ACC112 (cell line): Measurements from ENCODE around the gene WBP2.

Experiments used
- H2AFZ ChIP-seq: fragments of 200-600 bp; sonication (generic); one replicate; pipeline ENCODE4 v1.6.0; 2017; ENCODE audit warnings: antibody characterized with exemption, low read length; ENCODE audit not compliant: unreplicated experiment
- H3K27ac ChIP-seq: fragments of 200-600 bp; sonication (generic); 2 replicates; pipeline ENCODE4 v1.5.1; 2014; ENCODE audit warnings: low read depth, mild to moderate bottlenecking, antibody characterized with exemption, low read length, moderate library complexity
- H3K27me3 ChIP-seq: fragments of 200-600 bp; sonication (generic); 2 replicates; pipeline ENCODE4 v1.6.1; 2014; ENCODE audit warnings: mild to moderate bottlenecking, antibody characterized with exemption, low read length, moderate library complexity, mixed read lengths; ENCODE audit not compliant: insufficient read depth
- H3K36me3 ChIP-seq: fragments of 200-600 bp; sonication (generic); 2 replicates; pipeline ENCODE4 v1.6.1; 2016; ENCODE audit warnings: mild to moderate bottlenecking, antibody characterized with exemption, low read length, moderate library complexity, mixed read lengths; ENCODE audit not compliant: insufficient read depth
- H3K4me1 ChIP-seq: fragments of 200-600 bp; sonication (generic); one replicate; pipeline ENCODE4 v1.6.1; 2016; ENCODE audit warnings: low read length, mixed read lengths; ENCODE audit not compliant: insufficient read depth, unreplicated experiment, control insufficient read depth
- H3K4me3 ChIP-seq: fragments of 200-600 bp; sonication (generic); 2 replicates; pipeline ENCODE4 v1.5.1; 2014; ENCODE audit warnings: mild to moderate bottlenecking, low read depth, low read length
- H3K79me2 ChIP-seq: fragments of 200-600 bp; sonication (generic); one replicate; pipeline ENCODE4 v1.6.0; 2016; ENCODE audit warnings: low read length; ENCODE audit not compliant: control insufficient read depth, unreplicated experiment, insufficient read depth

WBP2 gene

DNA sequence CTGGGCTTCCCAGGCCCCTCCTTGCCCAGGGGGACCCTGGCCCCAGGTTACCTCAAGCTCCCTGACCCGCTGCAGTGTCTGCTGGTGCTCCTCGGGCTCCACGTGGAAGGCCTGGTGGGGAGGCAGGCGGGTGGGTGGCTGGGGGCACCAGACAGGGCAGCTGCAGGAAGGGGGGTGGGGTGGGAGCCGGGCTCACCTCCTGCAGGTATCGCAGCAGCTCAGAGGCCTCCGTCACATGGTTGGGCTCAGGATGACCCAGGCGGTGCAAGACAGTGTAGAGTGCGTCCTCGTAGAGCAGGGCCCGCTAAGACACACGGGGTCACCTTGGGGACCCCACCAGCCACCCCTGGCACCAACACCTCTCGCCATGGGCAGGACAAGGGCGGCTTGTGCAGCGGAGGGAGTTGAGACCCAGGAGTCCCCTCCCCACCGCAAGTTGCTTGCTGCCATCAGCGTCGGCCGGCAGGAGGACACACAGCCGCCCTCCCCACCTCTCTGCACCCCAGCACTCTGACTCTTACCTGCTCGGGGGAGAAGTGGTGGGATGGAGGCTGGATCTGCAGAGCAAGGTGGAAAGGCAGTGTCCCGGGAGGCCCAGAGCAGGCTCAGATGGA is 12.1 kb downstream of the WBP2 start:
- Histone ChIP-seq H3K27me3 (no peaks in the 10 kb centered on the region), H3K4me3 (no peak overlapping the region), H3K4me1 (peaks cover 16% of the 10 kb centered on the region), H3K79me2 (no peaks in the 10 kb centered on the region), H2AFZ (no peak overlapping the region), H3K27ac (no peak overlapping the region), H3K36me3 (no peaks in the 10 kb centered on the region; the same call in 1 of the 2 replicates)

DNA sequence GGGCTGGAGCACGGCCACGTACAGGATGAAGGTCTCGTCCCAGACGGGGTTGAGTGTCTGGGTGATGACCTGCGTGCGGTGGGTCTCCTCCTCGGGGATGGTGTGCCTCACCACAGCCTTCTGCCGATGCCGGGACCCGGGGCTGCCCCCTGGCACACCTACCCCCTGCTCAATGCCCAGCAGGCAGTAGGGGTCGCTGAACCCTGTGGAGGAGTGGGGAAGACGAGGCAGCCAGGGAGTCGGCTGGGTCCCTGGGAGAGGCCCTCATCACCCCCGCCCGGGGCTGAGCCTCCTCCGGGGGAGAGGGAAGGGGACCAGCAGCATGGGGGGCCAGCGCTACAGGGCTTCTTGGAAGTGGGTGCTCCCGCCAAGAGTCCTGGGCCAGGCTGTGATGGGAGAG is 12.7 kb downstream of the WBP2 start:
- Histone ChIP-seq H3K4me3 (no peak overlapping the region), H3K27ac (no peak overlapping the region), H3K27me3 (no peaks in the 10 kb centered on the region), H2AFZ (no peak overlapping the region), H3K4me1 (peaks cover 16% of the 10 kb centered on the region), H3K79me2 (no peaks in the 10 kb centered on the region), H3K36me3 (no peaks in the 10 kb centered on the region)

GRCh38 chr17:75840799-75841164 is 14.4 kb downstream of the WBP2 start:
- H3K27me3 ChIP-seq: no peaks in the 10 kb centered on the region
- H3K4me1 ChIP-seq: peaks cover 12% of the 10 kb centered on the region
- no peak overlapping the region for H2AFZ ChIP-seq
- H3K4me3 ChIP-seq: no peak overlapping the region
- no peaks in the 10 kb centered on the region for H3K79me2 ChIP-seq
- H3K27ac ChIP-seq: no peak overlapping the region
- no peaks in the 10 kb centered on the region for H3K36me3 ChIP-seq

- no peak overlapping the region for H3K4me3 ChIP-seq
- H3K4me1 ChIP-seq: peaks cover 5% of the 10 kb centered on the region
- H3K27me3 ChIP-seq: no peaks in the 10 kb centered on the region
- H2AFZ ChIP-seq: no peak overlapping the region
- H3K27ac ChIP-seq: no peak overlapping the region
- H3K36me3 ChIP-seq: no peaks in the 10 kb centered on the region
- H3K79me2 ChIP-seq: no peaks in the 10 kb centered on the region
Observed at GRCh38 chr17:75839942-75840798, 15.0 kb downstream of the WBP2 start.

DNA sequence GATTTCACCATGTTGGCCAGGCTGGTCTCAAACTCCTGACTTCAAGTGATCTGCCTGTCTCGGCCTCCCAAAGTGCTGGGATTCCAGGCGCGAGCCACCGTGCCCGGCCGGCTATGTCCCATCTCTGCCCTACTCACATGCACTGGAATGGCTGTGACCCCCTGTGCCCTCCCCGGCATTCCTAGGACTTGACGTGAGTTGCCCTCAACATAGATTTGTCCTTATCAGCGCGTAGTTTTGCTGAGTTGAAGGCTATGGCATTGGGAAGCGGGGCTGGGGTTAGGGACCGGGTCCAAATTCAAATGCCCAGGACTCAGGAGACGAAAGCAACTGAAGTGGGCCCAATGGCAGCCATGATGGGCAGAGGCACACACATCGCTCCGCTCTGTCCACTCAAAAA is 16.7 kb downstream of the WBP2 start:
- H2AFZ ChIP-seq: no peak overlapping the region
- H3K27ac ChIP-seq: no peak overlapping the region
- H3K4me3 ChIP-seq: no peak overlapping the region
- H3K79me2 ChIP-seq: no peaks in the 10 kb centered on the region
- H3K4me1 ChIP-seq: no peaks in the 10 kb centered on the region
- H3K36me3 ChIP-seq: no peaks in the 10 kb centered on the region
- no peaks in the 10 kb centered on the region for H3K27me3 ChIP-seq

- no peaks in the 10 kb centered on the region for H3K4me1 ChIP-seq
Observed at GRCh38 chr17:75837899-75838298, 17.2 kb downstream of the WBP2 start.

DNA sequence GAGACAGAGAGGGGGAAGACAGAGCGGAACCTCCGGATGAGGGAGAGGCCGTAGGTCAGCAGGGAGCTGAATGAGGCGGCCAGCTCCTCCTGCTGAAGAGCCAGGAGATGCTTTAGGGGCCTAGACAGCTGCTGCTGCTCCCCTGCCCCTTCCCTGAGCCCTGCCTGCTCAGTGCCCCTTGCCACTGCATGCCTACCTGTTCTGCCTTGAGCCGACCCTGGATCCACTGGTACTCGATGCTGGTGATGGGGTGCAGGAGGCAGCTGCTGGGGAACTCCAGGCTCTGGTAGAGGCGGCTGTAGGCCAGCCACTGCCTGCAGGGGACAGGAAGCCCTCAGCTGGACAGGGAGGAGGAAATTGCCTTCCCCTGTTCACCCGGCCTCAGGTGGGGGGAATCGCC is 18.5 kb downstream of the WBP2 start:
- Histone ChIP-seq H3K79me2 (no peaks in the 10 kb centered on the region), H3K27ac (no peak overlapping the region), H3K36me3 (no peaks in the 10 kb centered on the region), H3K27me3 (no peaks in the 10 kb centered on the region), H3K4me1 (no peaks in the 10 kb centered on the region), H3K4me3 (no peak overlapping the region), H2AFZ (no peak overlapping the region)

More at GRCh38 chr17:75837899-75838298, 17.2 kb downstream of the WBP2 start:
- Histone ChIP-seq H3K79me2 (no peaks in the 10 kb centered on the region), H3K36me3 (no peaks in the 10 kb centered on the region), H2AFZ (no peak overlapping the region), H3K27me3 (no peaks in the 10 kb centered on the region), H3K4me3 (no peak overlapping the region), H3K27ac (no peak overlapping the region)

DNA sequence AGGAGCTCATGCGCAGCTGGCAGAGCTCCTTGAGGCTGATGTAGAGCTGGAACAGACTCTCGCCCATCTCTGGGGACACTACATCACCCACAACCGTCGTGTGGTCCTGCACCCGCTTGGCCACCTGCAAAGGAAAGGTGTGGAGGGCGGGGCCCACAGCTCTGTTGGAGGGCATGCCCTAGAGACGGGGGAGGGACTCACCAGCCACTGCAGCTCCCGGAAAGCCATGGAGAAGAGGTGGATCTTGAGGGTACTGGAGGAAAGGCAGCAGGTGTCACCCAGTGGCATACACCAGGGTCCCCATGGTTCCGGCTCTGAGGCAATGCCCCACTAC is 19.5 kb downstream of the WBP2 start:
- no peak overlapping the region for H2AFZ ChIP-seq
- H3K27ac ChIP-seq: no peak overlapping the region

GRCh38 chr17:75834928-75835653 is 20.0 kb downstream of the WBP2 start:
- Histone ChIP-seq H2AFZ (no peak overlapping the region), H3K36me3 (no peaks in the 10 kb centered on the region), H3K27ac (no peak overlapping the region), H3K79me2 (no peaks in the 10 kb centered on the region), H3K27me3 (no peaks in the 10 kb centered on the region), H3K4me3 (no peak overlapping the region), H3K4me1 (no peaks in the 10 kb centered on the region)

More for the DNA sequence above, 19.5 kb downstream of the WBP2 start:
- H3K4me3 ChIP-seq: no peak overlapping the region
- no peaks in the 10 kb centered on the region for H3K27me3 ChIP-seq
- H3K79me2 ChIP-seq: no peaks in the 10 kb centered on the region
- no peaks in the 10 kb centered on the region for H3K4me1 ChIP-seq
- H3K36me3 ChIP-seq: no peaks in the 10 kb centered on the region

DNA sequence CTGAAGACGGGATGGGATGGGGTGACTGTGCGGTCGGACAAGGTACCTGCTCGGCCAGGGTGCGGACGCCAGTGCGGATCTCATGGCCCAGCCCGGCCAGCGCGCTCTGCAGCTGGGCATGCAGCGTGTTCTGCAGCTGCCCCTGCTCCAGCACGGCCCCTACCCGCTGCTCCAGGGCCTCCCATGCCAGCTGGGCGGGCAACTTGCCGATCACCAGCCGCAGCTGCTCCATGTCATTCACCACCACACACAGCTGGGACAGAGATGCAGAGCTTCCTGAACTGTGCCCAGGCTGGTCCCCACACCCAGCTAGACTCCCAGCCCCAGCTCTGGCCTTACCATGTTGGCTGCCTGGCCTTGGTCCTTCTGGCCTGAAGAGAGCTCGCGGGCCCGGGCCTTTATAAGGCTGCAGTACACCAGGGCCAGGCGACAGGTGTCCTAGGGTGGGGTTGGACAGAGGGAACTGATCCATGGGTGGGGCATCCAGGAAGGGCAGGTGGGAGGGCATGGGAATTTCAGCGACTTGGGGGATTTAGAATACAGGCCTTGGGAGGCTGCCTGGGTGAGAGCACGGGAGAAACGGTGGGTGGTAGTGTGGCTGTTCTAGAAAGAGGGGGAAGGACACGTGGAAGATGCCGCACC is 20.7 kb downstream of the WBP2 start:
- no peaks in the 10 kb centered on the region for H3K36me3 ChIP-seq
- no peaks in the 10 kb centered on the region for H3K4me1 ChIP-seq
- no peaks in the 10 kb centered on the region for H3K79me2 ChIP-seq
- H3K27ac ChIP-seq: no peak overlapping the region
- no peak overlapping the region for H2AFZ ChIP-seq
- no peaks in the 10 kb centered on the region for H3K27me3 ChIP-seq
- no peak overlapping the region for H3K4me3 ChIP-seq
